BJ (cell line): ENCODE results near the gene GTF2A1. TPM values are rescaled to one million over a fixed set of nuclear protein-coding genes. Genes with fewer than 3 reads are reported as not detected.
A peak's percentile ranks its signal among the peaks of the same experiment; 100 is the strongest.

ENCODE experiments used
- CTCF ChIA-PET: fragments of 350-600 bp; formaldehyde crosslinking; extraction: SDS; loops from one replicate; lab custom pipeline; 2021; ENCODE audit warnings: antibody characterized with exemption, inconsistent platforms; lab: Yijun Ruan, JAX
- POLR2A ChIA-PET: fragments of 300-600 bp; sonication (Branson Sonifier 250); formaldehyde crosslinking; extraction: SDS; loops from one replicate; lab custom pipeline; 2021; ENCODE audit warnings: antibody characterized with exemption; lab: Charles Lee
- DNase-seq: peaks from one replicate; pipeline ENCODE4 v3.0.0-alpha.2; 2011; ENCODE audit warnings: low read depth
- H3K27me3 ChIP-seq: 2 replicates; pipeline ENCODE4 v1.6.0; 2011; ENCODE audit warnings: low read length; ENCODE audit not compliant: control insufficient read depth, insufficient read depth
- H3K36me3 ChIP-seq: 2 replicates; pipeline ENCODE4 v1.5.1; 2011; ENCODE audit warnings: low read length; ENCODE audit not compliant: control insufficient read depth, insufficient read depth
- H3K4me3 ChIP-seq: 2 replicates; pipeline ENCODE4 v1.5.1; 2011; ENCODE audit warnings: low read depth, mild to moderate bottlenecking, control low read depth, low read length
- polyA plus RNA-seq: library from polyadenylated mRNA; depleted of rRNA; stranded (reverse); fragments of >200 nt; gene quantifications from 2 replicates; pipeline ENCODE4 v1.2.3, GENCODE V29; 2011
- TF ChIP-seq, protein P1 (sequence below): IDR thresholded peaks from 2 replicates; pipeline ENCODE4 v1.5.1; 2011; ENCODE audit warnings: low read depth, mild to moderate bottlenecking, control low read depth, inconsistent platforms, low read length, moderate library complexity; ENCODE audit not compliant: insufficient read depth

Gene GTF2A1
- polyA plus RNA-seq, 1 experiment: 25.7 TPM

- TF ChIP-seq, protein P1, sequence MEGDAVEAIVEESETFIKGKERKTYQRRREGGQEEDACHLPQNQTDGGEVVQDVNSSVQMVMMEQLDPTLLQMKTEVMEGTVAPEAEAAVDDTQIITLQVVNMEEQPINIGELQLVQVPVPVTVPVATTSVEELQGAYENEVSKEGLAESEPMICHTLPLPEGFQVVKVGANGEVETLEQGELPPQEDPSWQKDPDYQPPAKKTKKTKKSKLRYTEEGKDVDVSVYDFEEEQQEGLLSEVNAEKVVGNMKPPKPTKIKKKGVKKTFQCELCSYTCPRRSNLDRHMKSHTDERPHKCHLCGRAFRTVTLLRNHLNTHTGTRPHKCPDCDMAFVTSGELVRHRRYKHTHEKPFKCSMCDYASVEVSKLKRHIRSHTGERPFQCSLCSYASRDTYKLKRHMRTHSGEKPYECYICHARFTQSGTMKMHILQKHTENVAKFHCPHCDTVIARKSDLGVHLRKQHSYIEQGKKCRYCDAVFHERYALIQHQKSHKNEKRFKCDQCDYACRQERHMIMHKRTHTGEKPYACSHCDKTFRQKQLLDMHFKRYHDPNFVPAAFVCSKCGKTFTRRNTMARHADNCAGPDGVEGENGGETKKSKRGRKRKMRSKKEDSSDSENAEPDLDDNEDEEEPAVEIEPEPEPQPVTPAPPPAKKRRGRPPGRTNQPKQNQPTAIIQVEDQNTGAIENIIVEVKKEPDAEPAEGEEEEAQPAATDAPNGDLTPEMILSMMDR: no peak
- Histone ChIP-seq H3K27me3 (no peaks in the 10 kb centered on the region), H3K36me3 (no peaks in the 10 kb centered on the region; the same call in 1 of the 2 replicates), H3K4me3 (no peak overlapping the region)
- ChIA-PET POLR2A (no interaction called here), CTCF (interaction anchor here (0.7 to 2.1 kb wide), 13 partner anchors 9 to 183 kb away, joined by 3 to 16 read pairs (median 5); no protein-coding TSS in a partner anchor)
- no peak for DNase-seq
These were observed 49.9 kb downstream of the GTF2A1 start for GRCh38 chr14:81170829-81171195.

DNA sequence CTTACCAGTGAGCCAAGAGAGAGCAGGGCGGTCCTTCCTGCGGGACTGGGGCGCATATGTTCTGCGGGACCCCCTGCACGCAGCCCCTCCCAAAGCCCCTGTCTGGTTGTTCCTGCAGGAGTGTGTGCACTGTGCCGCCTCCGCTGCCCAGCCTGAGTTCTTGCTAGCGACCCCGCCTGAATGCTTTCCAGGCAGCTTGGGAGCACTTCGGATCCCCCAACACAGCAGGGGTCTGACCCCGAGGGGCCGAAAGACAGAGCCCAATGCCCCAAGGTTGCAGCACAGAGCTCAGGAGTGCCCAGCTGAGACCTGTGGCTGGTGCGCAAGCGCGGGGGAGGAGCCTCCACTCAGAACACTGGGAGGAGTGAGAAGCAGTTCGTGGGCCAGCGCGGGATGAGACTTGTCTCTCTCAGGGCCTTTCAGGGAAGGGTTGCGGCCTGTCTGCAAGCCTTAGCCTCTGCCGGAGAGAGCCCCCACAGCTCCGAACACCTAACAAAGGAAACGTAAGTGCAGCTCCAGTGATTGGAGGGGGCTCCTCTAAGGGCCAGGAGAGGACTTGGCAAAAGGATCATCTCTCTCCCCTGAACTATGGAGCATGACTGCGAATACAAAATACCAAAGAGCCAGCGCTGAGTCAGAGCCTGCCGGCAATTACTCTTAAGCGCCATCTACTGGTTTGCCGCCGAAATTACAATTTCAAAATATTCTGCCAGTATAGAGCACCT, 50.5 kb downstream of the GTF2A1 start:
- ChIA-PET POLR2A (no interaction called here), CTCF (interaction anchor here (0.6 to 2.1 kb wide), 15 partner anchors 9 to 326 kb away, joined by 3 to 16 read pairs (median 4); no protein-coding TSS in a partner anchor)
- TF ChIP-seq, protein P1: peak; percentile 93
- Histone ChIP-seq H3K27me3 (no peaks in the 10 kb centered on the region), H3K36me3 (no peaks in the 10 kb centered on the region; the same call in 1 of the 2 replicates), H3K4me3 (peak overlapping the region; percentile 52)
- peak; percentile 51 for DNase-seq

DNA sequence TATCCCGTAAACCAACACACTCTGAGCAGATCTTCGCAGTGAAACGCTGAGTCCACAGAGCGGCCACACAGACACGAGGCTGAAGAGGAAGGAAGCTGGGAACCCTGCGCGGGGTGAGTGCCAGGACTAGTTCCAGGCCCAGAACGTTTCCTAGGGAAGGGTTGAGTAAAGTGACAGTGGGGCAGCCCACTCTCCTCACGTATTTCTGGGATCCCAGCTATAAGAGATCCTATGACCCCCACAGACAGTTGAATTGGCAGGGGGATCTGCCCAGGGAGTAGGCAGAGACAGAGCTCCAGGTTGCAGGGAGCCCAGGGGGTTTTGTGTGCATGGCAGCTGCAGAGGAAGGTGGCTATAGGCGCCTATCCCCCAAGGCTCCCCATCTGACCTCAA, 51.1 kb downstream of the GTF2A1 start:
- Histone ChIP-seq H3K27me3 (no peaks in the 10 kb centered on the region), H3K4me3 (peak overlapping the region; percentile 52), H3K36me3 (no peaks in the 10 kb centered on the region; the same call in 1 of the 2 replicates)
- TF ChIP-seq, protein P1: no peak
- no peak for DNase-seq
- POLR2A ChIA-PET: no interaction called here
- CTCF ChIA-PET: interaction anchor here (0.6 to 2.1 kb wide), 15 partner anchors 9 to 326 kb away, joined by 3 to 16 read pairs (median 4); no protein-coding TSS in a partner anchor

DNA sequence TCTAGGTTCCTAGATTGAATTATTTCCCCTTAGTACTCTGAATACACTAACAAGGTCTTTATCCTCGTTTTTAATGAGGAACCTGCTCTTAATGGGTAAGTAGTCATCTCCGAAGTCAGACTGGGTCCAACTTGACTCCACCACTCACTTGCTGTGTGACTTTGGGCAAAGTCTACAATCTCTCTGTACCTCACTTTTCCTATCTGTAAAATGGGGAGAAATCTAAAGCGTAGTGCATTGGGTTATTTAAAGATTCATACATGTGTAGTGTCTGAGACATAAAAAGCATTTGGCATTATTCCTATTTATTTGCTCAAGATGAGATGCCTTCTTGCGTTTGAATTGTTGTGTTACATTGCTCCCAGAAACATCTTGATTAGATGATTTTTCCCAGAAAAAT, 51.5 kb downstream of the GTF2A1 start:
- Histone ChIP-seq H3K27me3 (no peaks in the 10 kb centered on the region), H3K4me3 (peak overlapping the region; percentile 52), H3K36me3 (no peaks in the 10 kb centered on the region; the same call in 1 of the 2 replicates)
- POLR2A ChIA-PET: no interaction called here
- TF ChIP-seq, protein P1: no peak
- CTCF ChIA-PET: interaction anchor here (1.7 to 2.1 kb wide), 4 partner anchors 8 to 182 kb away, joined by 4 to 15 read pairs (median 13); no protein-coding TSS in a partner anchor
- no peak for DNase-seq

DNA sequence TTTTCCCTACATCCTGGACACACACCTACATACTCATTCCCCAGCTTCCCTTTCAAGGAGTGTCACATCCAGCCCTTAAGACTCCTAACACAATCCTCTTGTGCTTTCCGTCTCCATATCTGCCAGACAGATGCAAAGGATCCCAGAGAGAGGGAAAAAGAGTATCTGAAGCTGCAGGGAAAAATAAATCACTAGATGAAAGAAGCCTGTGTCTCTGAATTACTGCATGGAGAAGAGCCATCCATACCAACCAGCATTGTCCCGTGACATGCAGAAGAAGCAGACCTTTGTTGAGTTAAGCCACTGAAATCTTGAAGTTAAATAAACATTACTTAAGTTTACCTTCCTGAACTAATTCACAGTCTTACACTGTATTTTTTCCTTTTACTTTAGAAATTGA, 54.6 kb downstream of the GTF2A1 start:
- DNase-seq: no peak
- ChIA-PET POLR2A (no interaction called here), CTCF (interaction anchor here (0.8 to 1.9 kb wide), 3 partner anchors 9 to 212 kb away, joined by 3 to 16 read pairs (median 4); no protein-coding TSS in a partner anchor)
- no peak overlapping the region for H3K4me3 ChIP-seq
- TF ChIP-seq, protein P1: no peak
- no peaks in the 10 kb centered on the region for H3K27me3 ChIP-seq
- no peaks in the 10 kb centered on the region for H3K36me3 ChIP-seq
